ENCODE data around the gene DNAJC15.
"Not testable (repeated sequence)": the region's sequence is repeated elsewhere in the genome, so short reads cannot be mapped to it uniquely, and the experiment has no call there.

Gene DNAJC15

DNA sequence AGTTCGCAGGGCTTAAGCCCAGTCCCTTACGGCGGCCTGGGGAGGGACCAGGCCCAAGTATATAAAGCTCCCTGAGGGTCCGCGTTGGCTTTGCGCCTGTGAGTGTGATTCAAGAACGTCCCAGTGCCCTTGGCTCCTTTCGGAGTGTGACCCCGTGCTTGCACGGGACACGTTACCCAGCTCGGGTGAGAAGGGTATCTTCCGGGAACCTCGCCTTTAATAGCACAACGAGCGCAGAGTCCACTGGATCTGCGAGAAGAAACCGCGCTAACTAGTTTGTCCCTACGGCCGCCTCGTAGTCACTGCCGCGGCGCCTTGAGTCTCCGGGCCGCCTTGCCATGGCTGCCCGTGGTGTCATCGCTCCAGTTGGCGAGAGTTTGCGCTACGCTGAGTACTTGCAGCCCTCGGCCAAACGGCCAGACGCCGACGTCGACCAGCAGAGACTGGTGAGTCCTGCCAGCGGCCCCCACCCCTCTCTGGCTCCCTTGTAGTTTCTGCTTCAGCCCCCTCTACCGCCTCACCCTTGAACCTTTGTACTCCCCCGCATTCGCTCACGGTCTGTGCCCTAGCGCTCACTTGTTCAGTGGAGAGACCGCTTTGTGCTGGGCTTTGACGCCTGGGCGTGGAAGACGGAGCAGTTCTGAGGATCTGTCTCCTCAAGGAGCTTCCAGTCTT is at the start of gene DNAJC15:
TSS of gene DNAJC15 (plus strand) at position 298 of the 675 bp plus-strand sequence. CDS start at position 339, 41 bp downstream.
- DNase-seq (ENCODE audit: low spot score) = no peak

DNA sequence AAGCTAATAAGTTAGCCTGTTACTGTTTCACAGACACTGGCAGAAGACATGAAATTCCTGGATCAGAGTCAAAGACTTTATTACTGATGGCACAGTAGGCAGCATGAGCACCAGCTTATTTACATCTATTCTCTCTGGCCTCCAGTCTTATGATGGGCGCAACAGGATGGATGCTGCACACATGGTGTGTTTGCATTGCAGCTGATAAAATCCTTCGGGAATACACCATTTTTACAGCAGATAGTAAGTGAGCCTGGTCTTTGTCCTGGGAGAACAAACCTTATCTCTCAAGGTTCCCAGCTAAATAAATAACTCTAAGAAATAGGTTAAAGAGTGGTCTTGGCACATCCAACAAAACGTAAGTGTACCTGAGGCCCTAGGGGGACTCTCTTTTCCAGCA is 47.3 kb upstream of the DNAJC15 start:
- DNase-seq (ENCODE audit: low spot score) = no peak

DNA sequence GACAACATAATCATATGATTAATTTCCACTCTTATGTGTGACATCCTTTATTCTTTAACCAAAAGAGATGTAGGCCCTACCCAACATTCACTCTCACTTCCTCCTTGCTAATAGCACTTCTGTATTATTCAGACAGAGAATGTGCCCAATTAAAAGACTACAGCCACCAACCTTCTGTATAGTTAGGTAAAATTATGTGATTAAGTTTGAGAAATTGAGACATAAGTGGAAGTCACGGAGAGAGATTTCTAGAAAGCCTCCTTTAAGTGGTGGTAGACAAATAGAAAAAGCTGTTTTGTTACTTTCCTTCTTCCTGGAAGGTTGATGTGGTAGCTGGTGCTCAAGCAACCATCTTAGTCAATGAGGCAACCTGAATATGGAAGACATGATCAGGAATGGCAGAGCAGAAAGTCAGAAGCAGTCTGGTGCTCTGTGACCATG is 46.1 kb upstream of the DNAJC15 start:
- DNase-seq (ENCODE audit: low spot score) = no peak

DNA sequence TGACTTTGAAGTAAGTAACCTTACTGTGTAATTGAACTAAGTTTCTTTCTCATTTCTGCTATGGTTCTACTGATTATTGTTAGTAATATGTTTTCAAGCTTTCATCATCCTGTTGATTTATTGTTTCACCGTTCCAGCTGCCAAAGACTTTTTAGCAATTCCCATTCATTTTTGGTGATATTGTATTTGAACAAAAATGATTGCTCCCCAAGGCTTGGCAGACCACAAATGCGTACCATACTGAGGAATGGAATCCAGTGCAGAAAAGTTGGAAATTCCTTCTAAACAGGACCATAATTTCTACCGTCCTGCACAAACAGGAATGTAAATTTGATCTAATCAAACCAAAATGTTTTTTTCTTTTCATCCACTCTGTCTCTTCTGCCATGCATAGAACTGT is 42.1 kb upstream of the DNAJC15 start:
- DNase-seq (ENCODE audit: low spot score) = no peak

DNA sequence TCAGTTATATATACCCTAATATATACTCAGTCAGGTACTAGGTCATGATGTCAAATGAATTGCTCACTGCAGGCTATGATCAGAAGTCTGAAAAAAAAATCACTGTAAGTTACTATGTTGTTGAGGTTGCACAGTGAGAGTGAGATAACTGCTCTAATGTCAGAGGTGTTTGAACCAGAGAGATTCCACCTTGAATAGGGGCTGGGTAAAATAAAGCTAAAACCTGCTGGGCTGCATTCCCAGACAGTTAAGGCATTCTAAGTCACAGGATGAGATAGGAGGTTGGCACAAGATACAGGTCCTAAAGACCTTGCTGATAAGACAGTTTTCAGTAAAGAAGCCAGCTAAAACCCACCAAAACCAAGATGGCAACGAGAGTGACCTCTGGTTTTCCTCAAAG is 41.5 kb upstream of the DNAJC15 start:
- no peak for DNase-seq (ENCODE audit: low spot score)

DNA sequence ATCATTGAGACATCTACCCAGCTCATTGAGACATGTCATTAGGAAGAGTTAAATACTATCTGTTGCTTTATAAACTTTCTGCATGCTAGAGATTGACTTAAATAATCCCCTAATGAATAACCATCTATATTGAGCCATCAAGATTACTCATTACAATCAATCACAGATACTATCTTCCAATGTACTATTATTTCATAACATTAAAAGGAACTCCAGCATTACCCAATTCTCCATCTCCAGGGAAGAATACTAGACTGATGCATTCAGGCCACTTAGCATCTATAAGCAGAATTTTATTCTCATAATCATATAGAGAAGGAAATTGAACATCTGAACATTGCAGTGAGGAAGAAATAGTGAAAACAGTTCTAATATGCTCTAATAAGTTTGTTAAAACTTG is 39.4 kb upstream of the DNAJC15 start:
- no peak for DNase-seq (ENCODE audit: low spot score)

DNA sequence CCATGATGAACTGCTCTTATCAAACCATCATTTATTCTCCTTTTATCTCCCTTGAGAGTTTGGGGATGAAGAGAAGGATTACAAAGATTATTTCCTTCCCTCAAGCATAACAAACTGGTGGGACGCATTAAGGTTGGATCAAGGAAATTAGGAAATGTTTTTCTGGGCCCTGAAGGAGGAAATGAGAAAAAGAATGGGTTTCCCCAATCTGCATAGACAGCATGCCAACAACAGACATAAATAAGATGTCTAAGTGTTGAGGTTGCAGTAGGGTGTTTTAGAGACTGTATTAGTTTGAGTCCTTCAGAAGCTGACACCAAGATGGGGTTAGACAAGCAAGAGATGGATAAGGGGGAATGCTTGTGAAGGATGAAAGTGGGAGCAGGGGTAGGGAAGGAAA is 38.7 kb upstream of the DNAJC15 start:
- no peak for DNase-seq (ENCODE audit: low spot score)

DNA sequence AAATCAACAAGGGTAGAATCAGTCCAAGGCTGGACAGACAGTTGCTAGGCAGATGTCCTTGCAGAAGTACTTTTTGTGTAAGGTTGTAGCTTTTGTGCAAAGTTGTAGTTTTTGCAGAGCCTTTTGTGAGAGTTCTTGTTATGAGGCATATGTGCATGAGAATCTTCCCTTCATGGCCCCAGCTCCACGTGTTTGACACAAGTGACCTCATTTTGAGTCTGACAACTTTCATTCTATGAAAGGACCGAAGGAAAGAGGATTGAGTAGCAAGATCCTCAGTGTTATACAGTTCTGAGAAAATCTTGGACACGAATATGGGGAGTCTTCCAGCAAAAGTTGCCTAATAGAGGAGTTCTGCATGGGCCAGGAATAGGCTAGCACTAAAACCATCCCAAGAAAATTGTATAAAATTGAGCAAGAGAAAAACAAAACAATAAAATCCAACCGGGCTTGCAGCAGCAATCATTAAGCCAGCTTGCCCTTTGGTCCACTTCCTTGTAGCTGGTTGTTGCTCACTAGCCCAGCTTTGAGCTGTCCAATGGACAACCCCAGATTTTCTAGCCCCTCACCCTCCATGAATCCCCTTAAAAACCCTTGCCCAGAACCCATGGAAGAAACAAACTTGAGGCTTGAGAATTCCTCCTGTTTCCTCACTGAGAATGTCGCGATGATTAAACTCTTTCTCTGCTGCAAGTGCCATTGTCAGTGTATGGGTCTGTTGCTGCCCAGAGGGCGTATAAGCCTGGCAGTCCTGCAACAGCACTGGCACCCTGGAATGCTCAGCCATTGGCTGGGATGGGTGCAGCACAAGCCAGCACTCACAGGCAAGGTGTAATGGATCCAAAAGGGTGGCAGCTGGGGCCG is 37.8 kb upstream of the DNAJC15 start:
- DNase-seq (ENCODE audit: low spot score) = no peak

DNA sequence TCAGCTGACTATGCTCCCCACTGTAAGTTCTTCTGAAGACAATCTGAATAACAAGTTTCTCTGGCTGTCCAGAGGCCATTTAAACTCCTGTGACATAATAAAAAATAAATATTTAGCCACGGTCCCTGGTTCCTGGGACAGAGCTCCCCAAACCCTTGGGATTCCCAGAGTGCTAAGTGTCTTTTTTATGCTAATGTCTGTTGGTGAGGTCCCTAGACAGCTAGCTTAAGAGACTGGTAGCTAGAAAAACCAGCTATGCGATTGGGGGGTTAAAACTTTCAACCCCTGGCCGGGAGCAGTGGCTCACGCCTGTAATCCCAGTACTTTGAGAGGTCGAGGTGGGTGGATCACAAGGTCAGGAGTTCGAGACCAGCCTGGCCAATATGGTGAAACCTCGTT is 37.2 kb upstream of the DNAJC15 start:
- DNase-seq (ENCODE audit: low spot score) = no peak

DNA sequence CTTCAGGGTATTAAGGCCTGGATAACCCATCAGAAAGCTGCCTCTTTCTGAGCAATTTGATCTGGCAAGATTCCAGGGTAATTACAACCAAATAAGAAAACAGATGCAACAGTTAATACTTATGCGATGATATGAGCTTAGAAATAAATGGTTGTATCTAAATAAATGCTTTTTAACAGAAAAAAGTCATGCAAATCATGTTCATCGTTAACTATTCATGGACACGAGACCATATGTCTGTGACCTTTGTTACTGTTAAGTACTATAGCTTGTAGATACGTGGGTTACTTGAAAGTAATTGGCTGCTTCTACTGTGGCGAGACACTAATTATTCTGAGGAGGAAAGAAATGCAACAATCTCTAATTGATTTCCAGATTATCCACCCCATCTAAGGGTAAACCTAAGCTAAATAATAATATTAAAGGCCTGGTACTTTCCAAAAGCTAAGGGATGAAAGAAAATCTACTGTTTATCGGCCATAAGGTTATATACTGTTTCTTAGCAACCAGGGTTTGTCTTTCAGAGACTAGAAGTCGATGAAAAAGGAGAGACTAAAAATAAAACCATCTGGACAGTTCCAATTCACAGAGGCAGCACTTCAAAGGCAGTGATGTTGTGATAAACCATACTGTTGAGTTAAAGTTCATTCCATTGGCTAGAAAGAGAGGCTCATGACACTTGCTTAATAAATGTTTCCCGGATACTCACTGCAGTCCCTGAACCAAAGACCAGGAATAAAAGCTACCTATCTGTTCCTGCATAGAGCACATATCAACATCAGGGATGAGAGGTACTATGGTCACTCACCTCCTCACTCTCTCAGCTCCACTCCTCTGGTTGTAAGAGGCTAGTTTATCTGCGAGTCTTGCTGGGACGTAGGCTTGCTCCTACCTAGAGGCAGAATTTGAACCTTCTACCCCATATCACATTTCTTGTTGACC is 32.8 kb upstream of the DNAJC15 start:
- no peak for DNase-seq (ENCODE audit: low spot score)

DNA sequence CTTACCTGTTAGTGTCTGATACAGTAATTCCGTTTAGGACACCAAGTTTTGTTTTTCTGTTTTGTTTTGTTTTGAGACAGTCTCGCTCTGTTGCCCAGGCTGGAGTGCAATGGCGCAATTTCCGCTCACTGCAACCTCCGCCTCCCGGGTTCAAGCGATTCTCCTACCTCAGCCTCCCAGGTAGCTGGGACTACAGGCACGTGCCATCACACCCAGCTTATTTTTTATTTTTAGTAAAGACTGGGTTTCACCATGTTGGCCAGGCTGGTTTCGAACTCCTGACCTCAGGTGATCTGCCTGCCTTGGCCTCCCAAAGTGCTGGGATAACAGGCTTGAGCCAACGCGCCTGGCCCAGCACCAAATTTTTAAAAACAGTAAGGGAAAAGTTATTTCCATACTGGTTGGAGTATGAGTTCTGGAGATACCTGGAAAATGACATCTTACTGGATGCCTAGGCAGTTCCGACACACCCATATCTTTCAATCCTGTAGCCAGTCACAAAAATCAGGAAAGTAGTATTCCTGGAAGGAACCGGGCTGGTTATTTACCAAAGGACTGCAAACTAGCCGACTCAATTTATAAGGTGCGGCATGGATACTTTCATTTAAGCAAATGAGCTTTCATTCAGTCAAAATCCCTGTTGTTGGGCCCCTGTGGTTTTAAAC is 32.0 kb upstream of the DNAJC15 start:
- not testable (repeated sequence) for DNase-seq (ENCODE audit: low spot score)

DNA sequence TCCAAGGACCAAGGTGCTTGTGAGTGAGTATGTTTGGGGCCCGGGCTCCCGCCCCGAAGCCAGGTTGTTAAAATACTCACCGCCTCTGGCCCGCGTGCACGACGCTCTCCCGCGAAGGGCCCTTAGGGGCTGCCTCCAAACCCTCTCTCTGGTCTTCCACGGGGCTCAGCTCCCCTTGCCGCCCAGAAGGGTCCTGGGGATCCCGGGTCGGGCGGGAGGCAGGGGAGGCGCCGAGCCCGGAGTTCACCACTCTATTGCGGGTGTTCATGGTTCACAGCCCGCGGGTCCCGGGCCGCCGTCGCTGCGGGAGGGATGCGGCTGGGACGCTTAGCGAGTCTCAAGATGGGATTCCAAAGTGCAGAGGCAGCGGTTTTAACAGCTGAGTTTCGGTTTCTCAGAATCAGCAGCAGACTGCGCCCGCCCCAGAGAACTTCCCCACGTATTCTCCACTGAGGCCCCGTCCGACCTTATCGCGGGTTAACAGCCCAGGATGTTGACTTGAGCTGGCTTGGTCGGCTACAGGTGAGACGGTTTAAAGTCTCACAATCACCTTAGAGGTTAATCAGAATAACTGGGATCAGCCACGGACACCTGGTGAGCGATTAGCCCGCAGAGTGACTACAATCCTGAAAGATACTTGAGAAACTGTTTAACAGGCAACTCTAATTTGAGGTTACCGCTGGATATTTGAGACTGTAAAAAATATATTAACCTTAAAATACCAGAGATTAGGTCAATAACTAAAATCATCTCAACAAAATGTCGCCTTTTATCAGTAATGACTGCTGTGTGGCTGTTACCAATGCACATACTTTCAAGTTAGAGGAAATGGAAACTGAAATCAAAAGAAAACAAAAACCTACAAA is 31.3 kb upstream of the DNAJC15 start, which contains the start of gene EPSTI1:
TSS of gene EPSTI1 (minus strand) at position 344 of the 866 bp plus-strand sequence. CDS start at position 268, 76 bp downstream.
- no peak for DNase-seq (ENCODE audit: low spot score)

DNA sequence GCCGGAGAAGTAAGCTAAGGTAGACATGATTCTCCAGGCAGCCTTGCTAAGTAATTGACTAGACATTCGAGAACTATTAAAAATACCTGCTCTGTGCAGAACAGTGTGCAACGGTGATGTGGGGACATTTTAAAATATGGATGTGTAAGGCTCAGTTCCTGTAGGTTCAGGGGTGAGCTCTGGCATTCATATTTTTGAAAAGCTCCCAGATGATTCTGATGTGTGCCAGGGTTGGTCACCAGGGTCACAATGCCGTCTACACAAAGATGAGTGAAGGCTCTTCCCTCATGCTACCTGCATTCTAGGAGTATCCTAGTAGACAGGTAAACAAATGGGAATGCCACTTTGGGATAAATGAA is 30.6 kb upstream of the DNAJC15 start:
- no peak for DNase-seq (ENCODE audit: low spot score)

DNA sequence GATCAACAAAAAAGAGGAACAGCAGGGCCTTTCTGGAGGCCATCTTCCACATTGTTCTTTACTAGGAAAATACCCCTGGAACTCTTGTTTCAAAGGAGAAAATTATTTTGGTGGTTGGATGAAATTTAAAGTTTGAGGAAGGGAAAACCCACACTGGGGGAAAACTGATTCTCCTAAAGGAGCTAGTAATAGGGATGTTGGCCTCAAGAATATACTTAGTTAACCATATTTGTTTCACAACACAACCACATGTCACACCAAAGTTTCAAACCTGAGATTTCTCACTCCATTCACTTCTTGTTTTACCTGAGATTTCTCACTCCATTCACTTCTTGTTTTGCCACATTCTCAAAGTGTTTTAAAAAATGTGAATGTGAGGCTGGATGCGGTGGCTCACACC is 28.5 kb upstream of the DNAJC15 start:
- DNase-seq (ENCODE audit: low spot score) = no peak

DNA sequence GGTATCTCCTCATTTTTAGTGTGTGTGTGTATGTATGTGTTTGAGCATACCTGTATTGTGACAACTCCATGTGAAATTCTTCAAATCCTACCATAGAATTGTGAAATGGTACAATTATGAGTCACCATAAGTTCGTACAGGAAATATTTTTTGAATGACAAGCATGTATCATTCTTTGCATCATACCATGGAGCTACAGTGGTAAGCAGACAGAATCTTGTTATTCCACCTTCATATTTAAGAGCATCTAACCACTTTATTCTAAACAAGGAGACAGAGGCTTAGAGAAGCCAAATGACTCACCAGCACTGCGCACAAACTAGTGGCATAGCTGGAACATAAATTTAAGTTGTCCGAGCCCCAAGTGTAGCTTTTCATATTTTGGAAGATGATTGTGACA is 26.8 kb upstream of the DNAJC15 start:
- DNase-seq (ENCODE audit: low spot score) = peak; percentile 77

DNA sequence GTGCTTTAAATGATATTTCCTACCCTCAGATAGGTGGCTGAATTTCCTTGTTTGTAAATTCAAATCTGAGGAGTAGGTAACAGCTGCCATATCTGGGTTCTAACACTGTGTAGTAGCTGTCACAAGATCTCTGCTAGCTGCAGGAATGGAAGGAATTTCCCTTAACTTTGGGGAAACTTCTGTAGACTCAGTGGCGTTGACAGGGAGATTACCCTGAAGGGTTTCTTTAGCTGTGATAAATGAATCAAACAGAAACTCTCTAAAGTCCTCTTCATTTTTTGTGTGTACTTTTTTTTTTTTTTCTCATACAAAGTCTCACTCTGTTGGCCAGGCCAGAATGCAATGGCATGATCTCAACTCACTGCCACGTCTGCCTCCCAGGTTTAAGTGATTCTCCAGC is 26.0 kb upstream of the DNAJC15 start:
- no peak for DNase-seq (ENCODE audit: low spot score)

DNA sequence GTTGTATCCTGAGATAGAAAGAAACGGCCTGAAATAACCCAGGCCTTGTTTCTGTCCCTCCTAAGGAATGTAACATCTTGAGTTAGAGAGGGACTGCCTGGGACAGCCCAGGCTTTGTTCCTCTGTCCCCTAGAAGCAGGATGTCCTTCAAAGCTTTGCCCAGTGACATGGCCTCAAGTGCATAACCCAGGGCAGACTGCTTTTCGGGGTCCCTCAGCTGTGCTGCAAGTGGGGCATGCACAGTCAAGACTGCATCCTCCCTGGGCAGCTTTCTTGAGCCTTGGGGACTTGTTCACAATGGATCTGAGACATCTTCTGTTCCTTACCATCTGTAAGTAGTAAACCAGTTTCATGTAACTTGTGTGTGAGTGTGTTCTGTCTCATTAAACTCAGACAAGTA is 23.9 kb upstream of the DNAJC15 start:
- DNase-seq (ENCODE audit: low spot score) = no peak

DNA sequence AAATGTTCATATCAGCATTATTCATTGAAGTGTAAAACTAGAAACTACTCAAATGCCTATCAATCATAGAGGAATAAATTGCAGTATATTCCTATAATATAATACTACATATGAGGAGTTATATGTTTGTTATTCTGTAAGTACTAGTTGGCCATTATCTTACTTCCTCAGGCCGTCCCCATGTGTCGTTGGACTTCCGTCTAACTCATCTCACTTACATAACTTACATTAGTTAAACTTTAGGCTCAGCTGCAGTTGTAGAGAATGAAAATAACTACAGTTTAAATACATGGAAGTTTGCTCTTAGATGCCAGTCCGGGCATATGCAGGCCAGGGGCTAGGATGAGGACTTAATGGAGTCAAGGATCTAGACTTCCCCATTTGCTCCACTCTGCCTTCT is 22.7 kb upstream of the DNAJC15 start:
- no peak for DNase-seq (ENCODE audit: low spot score)

DNA sequence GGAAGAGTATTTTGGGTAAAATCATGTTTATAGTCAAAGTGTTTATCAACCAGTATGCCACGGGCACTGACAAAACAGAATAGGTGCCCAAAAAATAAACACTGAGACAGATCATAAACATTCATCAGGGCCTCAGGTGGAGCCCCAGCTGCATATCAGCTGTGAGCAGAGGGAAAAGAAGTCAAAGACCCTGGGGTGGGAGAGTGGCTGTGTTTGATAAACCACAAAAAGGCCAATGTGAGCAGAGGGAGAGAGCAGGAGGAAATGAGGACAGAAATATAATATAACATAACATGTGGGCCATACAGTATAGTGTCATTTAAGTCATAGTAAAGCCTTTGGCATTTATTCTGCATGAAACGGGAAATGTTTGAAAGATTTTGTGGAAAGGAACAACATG is 21.4 kb upstream of the DNAJC15 start:
- DNase-seq (ENCODE audit: low spot score) = no peak

DNA sequence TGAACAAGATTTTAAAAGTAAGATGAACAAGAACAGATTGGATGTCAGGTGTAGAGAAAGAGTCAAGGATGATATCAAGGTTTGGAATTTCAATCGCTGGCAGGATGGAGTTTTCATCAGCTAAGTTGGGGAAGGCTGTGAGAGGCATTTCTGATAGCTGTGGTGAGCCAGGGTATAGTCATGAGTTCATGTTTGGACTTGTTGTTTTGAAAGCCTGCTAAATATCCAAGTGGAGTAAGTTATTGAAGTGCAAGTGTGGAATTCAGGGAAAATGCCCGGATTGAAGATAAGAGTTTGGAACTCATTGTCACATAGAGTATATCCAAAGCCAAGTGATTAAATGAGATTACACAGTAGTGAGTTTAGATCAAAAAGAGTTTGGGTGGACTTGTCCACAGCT is 20.4 kb upstream of the DNAJC15 start:
- DNase-seq (ENCODE audit: low spot score) = no peak

DNA sequence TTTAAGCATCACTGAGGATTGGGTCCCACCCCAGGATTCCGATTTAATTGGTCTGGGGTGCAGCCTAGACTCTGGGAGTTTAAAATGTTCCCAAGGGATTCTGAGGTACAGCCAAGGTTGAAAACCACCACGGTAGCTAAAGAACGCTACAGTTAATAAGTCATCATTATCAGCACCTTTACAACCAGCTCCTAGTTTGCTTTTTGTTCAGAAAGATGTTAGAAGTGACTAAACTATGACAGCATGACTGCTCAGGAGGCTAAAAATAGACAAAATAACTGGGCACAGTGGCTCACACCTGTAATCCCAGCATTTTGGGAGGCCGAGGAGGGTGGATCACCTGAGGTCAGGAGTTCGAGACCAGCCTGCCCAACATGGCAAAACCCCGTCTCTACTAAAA is 19.7 kb upstream of the DNAJC15 start:
- no peak for DNase-seq (ENCODE audit: low spot score)

All from RKO (cell line).